ENCODE data around the gene LTBP2. TPM values are rescaled to one million over a fixed set of nuclear protein-coding genes. Genes with fewer than 3 reads are reported as not detected.

The LTBP2 gene
- total and polyA plus RNA-seq, 3 donors from 2014 or later = 19.6 to 45.3 (median 23.3) TPM

DNA sequence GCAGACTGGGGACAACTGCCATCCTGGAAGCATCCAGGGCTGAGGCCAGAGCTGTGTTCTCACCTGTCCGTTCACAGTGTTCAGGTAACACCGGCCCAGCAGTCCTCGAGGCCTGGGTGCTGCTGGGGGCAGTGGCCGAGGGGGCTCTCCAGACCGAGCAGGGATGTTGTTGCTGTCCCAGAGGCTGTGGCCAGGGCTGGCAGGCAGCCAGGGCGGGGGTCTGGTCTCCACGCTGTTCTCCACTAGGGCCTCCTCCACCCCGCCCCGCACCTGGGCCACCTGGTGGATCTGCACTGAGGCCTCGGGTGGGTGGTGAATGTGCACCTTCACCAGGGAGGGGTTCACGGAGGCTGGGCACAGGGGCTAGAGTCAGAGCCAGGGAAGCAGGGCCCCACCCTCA lies 61.0 kb downstream of the LTBP2 start:
- intact Hi-C loops (cut with DNase I; ENCODE audit: low total_unique reads) = no loop called here
- H3K4me3 ChIP-seq = no peak overlapping the region
- no peak for DNase-seq
- WGBS, 2 donors = 91 to 93% methylated on average over 5 to 11 of the region's 11 CpGs
- no peaks in the 10 kb centered on the region for H3K36me3 ChIP-seq (ENCODE audit: low read depth, missing control alignments)
- no peaks in the 10 kb centered on the region for H3K4me1 ChIP-seq
- no peaks in the 10 kb centered on the region for H3K9me3 ChIP-seq
- no peak overlapping the region for H3K27ac ChIP-seq
- H3K27me3 ChIP-seq = no peaks in the 10 kb centered on the region
- TF ChIP-seq POLR2A (IDR thresholded peaks at IDR 0.05) = no peak
- TF ChIP-seq, protein P1, sequence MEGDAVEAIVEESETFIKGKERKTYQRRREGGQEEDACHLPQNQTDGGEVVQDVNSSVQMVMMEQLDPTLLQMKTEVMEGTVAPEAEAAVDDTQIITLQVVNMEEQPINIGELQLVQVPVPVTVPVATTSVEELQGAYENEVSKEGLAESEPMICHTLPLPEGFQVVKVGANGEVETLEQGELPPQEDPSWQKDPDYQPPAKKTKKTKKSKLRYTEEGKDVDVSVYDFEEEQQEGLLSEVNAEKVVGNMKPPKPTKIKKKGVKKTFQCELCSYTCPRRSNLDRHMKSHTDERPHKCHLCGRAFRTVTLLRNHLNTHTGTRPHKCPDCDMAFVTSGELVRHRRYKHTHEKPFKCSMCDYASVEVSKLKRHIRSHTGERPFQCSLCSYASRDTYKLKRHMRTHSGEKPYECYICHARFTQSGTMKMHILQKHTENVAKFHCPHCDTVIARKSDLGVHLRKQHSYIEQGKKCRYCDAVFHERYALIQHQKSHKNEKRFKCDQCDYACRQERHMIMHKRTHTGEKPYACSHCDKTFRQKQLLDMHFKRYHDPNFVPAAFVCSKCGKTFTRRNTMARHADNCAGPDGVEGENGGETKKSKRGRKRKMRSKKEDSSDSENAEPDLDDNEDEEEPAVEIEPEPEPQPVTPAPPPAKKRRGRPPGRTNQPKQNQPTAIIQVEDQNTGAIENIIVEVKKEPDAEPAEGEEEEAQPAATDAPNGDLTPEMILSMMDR (IDR thresholded peaks at IDR 0.05) = no peak

DNA sequence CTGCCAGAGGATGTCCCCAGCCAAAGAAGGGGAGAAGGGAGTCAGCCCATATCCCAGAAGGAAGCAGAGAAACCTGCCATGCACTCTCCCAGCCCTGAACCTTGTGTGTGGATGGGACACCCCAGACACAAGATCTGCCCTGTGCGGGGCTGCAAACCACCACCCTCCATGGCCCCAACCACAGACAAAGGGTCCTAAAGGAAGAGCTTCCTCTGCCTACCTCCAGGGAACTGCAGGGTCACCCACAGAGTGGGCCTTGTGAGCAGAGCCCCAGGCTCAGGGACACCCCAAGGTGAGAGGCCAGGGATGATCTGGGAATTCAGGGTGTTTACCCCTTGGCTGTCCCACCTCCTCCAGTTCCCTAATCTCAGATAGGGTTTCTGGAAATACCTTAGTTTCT lies 62.0 kb downstream of the LTBP2 start:
- Histone ChIP-seq H3K9me3 (no peaks in the 10 kb centered on the region), H3K36me3 (ENCODE audit: low read depth, missing control alignments) (no peaks in the 10 kb centered on the region), H3K4me1 (no peaks in the 10 kb centered on the region), H3K27ac (no peak overlapping the region), H3K27me3 (no peaks in the 10 kb centered on the region), H3K4me3 (no peak overlapping the region)
- 0% methylated on average over 1 of the region's 1 CpG for WGBS, 2 donors
- no peak for DNase-seq
- intact Hi-C loops (cut with DNase I; ENCODE audit: low total_unique reads) = no loop called here
- TF ChIP-seq, protein P1 (IDR thresholded peaks at IDR 0.05) = no peak
- no peak for TF ChIP-seq POLR2A (IDR thresholded peaks at IDR 0.05)

DNA sequence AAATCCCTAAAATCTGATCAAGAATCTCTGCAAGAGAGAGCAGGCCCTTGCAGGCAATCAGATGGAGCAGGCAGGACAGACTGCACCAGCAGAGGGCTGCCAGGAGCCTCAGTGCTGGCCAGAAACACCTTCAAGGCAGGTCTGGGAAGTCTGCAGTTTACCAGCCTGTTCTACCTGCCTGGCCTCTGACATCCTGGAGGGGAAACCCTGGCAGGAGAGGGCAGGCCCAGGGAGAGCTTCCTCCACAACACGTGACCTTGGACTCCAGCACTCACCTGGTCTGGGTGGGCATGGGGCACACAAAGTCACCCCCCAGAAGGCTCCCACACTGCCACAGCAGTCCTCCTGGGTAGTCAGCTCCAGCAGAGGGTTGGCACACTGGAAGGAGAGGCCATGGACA lies 62.4 kb downstream of the LTBP2 start:
- no peaks in the 10 kb centered on the region for H3K9me3 ChIP-seq
- no peaks in the 10 kb centered on the region for H3K27me3 ChIP-seq
- no peak for DNase-seq
- H3K27ac ChIP-seq = no peak overlapping the region
- H3K4me3 ChIP-seq = no peak overlapping the region
- no peak for TF ChIP-seq POLR2A (IDR thresholded peaks at IDR 0.05)
- TF ChIP-seq, protein P1 (IDR thresholded peaks at IDR 0.05) = no peak
- 88% methylated on average over 1 of the region's 1 CpG; no CpG with 5 or more reads in 1 of the 2 donors for WGBS, 2 donors
- intact Hi-C loops (cut with DNase I; ENCODE audit: low total_unique reads) = no loop called here
- no peaks in the 10 kb centered on the region for H3K36me3 ChIP-seq (ENCODE audit: low read depth, missing control alignments)
- H3K4me1 ChIP-seq = no peaks in the 10 kb centered on the region

DNA sequence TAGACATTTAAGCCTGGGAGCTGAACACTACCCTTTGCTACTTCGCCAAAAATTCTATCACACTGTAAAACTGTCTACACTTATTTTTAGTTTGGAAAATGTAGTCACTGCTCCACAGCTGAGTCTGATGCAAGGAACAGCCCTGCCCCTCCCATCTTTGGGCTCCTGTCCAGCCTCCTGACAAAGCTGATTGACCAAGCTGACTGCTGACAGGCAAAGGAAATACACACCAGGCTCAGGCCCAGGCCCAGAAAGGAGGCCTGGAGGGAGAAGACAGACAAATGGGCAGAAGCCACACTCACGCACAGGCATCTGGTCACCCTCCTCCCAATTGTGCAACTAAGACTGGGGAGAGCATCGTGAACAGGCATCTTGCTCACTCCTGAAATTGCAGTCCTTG lies 63.2 kb downstream of the LTBP2 start:
- H3K4me1 ChIP-seq = no peaks in the 10 kb centered on the region
- TF ChIP-seq, protein P1 (IDR thresholded peaks at IDR 0.05) = no peak
- no peak for TF ChIP-seq POLR2A (IDR thresholded peaks at IDR 0.05)
- DNase-seq = no peak
- H3K9me3 ChIP-seq = no peaks in the 10 kb centered on the region
- H3K4me3 ChIP-seq = no peak overlapping the region
- 90 to 97% methylated on average over 3 of the region's 3 CpGs for WGBS, 2 donors
- no peak overlapping the region for H3K27ac ChIP-seq
- no peaks in the 10 kb centered on the region for H3K27me3 ChIP-seq
- no peaks in the 10 kb centered on the region for H3K36me3 ChIP-seq (ENCODE audit: low read depth, missing control alignments)
- intact Hi-C loops (cut with DNase I; ENCODE audit: low total_unique reads) = no loop called here

DNA sequence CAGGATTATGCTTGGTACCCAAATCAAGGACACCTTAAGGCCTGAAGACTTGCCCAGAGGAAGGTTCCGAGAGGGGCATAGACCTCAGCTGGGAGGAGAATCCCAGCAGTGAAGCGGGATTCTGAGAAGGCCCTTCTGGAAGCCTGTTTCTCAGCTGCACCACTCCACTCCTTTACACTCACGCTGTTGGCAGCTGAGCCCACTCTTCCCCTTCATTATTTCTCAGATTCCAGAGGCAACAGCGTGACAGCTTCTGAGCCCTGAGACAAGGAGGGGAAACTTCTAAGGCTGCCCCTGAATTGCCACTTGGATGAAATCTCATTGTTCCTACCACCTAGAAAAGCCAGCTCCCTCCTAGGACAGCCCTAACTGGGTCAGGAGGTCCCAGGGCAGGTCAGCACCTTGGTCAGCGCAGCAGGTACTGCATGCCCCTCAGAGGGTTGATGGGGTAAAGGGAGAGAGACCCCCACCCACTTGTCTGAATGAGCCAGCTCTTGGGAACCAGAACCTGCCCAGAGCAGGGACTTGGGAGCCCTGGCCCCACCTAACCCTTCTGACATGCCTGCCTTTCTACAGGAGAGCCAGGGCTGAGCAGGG lies 64.6 kb downstream of the LTBP2 start:
- Histone ChIP-seq H3K27ac (no peak overlapping the region), H3K4me1 (no peaks in the 10 kb centered on the region), H3K36me3 (ENCODE audit: low read depth, missing control alignments) (no peaks in the 10 kb centered on the region), H3K4me3 (no peak overlapping the region), H3K9me3 (no peaks in the 10 kb centered on the region), H3K27me3 (no peaks in the 10 kb centered on the region)
- WGBS, 2 donors = 91 to 95% methylated on average over 5 of the region's 5 CpGs
- TF ChIP-seq, protein P1 (IDR thresholded peaks at IDR 0.05) = no peak
- no peak for TF ChIP-seq POLR2A (IDR thresholded peaks at IDR 0.05)
- intact Hi-C loops (cut with DNase I; ENCODE audit: low total_unique reads) = no loop called here
- DNase-seq = no peak

Data from testis (tissue), 3 donors.